Spinal cord (tissue), 10 donors: Measurements from ENCODE around the gene SUGP1. TPM values are rescaled to one million over a fixed set of nuclear protein-coding genes. Genes with fewer than 3 reads are reported as not detected.

Experiments used
- DNase-seq, 6 donors: peaks; one replicate each; pipeline versions ENCODE4 v3.0.0 to v3.0.0-alpha.2; 2013 to 2015; ENCODE audit warnings: low spot score in 6 of 6, low read depth in 4 of 6
- H3K27ac ChIP-seq: one replicate; pipeline ENCODE4 v1.5.1; 2013; ENCODE audit warnings: low read depth, low read length, control low read depth
- H3K27me3 ChIP-seq: one replicate; pipeline ENCODE4 v1.6.1; 2013; ENCODE audit warnings: low read length; ENCODE audit not compliant: control insufficient read depth, insufficient read depth
- H3K36me3 ChIP-seq: one replicate; pipeline ENCODE4 v1.6.1; 2013; ENCODE audit warnings: low read length; ENCODE audit not compliant: control insufficient read depth, insufficient read depth
- H3K4me1 ChIP-seq: one replicate; pipeline ENCODE4 v1.6.1; 2013; ENCODE audit warnings: low read length; ENCODE audit not compliant: control insufficient read depth, insufficient read depth
- H3K4me3 ChIP-seq: one replicate; pipeline ENCODE4 v1.5.1; 2013; ENCODE audit warnings: low read depth, low read length, control low read depth
- H3K9me3 ChIP-seq: one replicate; pipeline ENCODE4 v1.6.1; 2013; ENCODE audit warnings: low read length; ENCODE audit not compliant: control insufficient read depth, insufficient read depth
- WGBS: methylation state at CpG from one replicate; pipeline ENCODE4 v1.1.5; 2013; ENCODE audit warnings: missing lambda C conversion rate; ENCODE audit not compliant: insufficient coverage; 5-methylcytosine and 5-hydroxymethylcytosine counted together
- polyA plus RNA-seq, 2 donors: library from polyadenylated mRNA; unstranded; fragments of 120-200 nt; gene quantifications; one replicate each; pipeline ENCODE4 v1.2.1, GENCODE V29; 2013; ENCODE audit not compliant: insufficient read length in 2 of 2
- total RNA-seq, 2 donors: library from RNA; depleted of rRNA in 1 of 2; stranded (reverse); fragments of 120-200 nt in 1 of 2; fragments of >200 nt in 1 of 2; gene quantifications; one replicate each; pipeline versions ENCODE4 v1.2.3 to v1.2.4, GENCODE V29; 2013 to 2014
- donor health status: healthy.

Gene SUGP1
- total and polyA plus RNA-seq, 4 donors: 35.5 to 62.3 (median 50.8) TPM

DNA sequence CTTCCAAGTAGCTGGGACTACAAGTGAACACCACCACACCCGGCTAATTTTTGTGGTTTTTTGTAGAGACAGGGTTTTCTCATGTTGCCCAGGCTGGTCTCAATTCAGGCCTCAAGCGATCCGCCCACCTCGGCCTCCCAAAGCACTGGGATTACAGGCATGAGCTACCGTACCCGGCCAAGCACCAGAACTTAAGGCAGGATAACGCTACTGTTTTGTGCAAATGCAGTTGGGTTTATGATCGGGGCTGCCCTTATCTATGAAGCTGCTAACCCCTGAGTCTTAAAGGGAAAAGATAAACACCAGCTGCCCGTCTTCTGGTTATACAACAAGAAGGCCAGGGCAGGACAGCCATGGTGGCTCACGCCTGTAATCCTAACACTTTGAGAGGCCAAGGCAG is 34.6 kb downstream of the SUGP1 start:
- Histone ChIP-seq H3K4me3 (no peak overlapping the region), H3K4me1 (peaks cover 9% of the 10 kb centered on the region), H3K27me3 (no peaks in the 10 kb centered on the region), H3K36me3 (peaks cover 74% of the 10 kb centered on the region), H3K9me3 (no peaks in the 10 kb centered on the region), H3K27ac (no peak overlapping the region)
- no peak for DNase-seq
- WGBS: 97% methylated on average over 9 of the region's 10 CpGs

- H3K9me3 ChIP-seq: no peaks in the 10 kb centered on the region
- no peak overlapping the region for H3K4me3 ChIP-seq
- H3K4me1 ChIP-seq: peaks cover 47% of the 10 kb centered on the region
- peaks cover 89% of the 10 kb centered on the region for H3K36me3 ChIP-seq
- WGBS: 59% methylated on average over 12 of the region's 16 CpGs
- no peak overlapping the region for H3K27ac ChIP-seq
- peak in 2 of 6 donors; percentile 91 to 94 for DNase-seq
- no peaks in the 10 kb centered on the region for H3K27me3 ChIP-seq
Observed at GRCh38 chr19:19280561-19280960, 39.7 kb downstream of the SUGP1 start.

GRCh38 chr19:19279853-19280252 is 40.5 kb downstream of the SUGP1 start:
- Histone ChIP-seq H3K27ac (no peak overlapping the region), H3K4me3 (no peak overlapping the region), H3K4me1 (peaks cover 54% of the 10 kb centered on the region), H3K27me3 (no peaks in the 10 kb centered on the region), H3K36me3 (peaks cover 90% of the 10 kb centered on the region), H3K9me3 (no peaks in the 10 kb centered on the region)
- no peak for DNase-seq
- 92% methylated on average over 16 of the region's 16 CpGs for WGBS

DNA sequence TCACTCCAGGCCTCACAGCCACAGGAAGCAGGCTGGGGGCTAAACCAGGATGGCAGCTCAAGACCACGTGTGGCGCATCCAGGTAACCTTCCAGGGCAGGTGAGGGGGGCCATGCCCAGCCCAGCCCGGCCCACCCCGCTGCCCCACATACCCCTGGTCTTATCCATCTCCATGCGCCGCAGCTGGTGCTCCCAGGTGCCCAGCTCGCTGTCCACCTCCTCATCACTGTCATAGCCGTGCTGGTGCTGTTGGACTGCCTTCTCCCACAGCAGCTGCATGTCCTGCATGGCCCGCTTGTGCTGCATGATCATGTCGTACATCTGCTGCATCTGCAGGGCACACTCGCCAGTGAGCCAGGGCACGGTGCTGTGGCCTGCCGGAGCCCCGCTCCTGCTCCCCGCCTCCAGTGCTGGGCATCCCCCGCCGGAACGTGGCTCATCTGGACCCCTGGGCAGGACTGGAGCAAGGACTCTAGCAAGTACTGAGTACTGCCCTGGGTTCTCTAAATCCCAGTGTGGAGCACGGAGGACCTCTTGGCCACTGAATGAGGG is 41.2 kb downstream of the SUGP1 start:
- H3K36me3 ChIP-seq: peaks cover 90% of the 10 kb centered on the region
- H3K27me3 ChIP-seq: no peaks in the 10 kb centered on the region
- DNase-seq: no peak
- no peak overlapping the region for H3K27ac ChIP-seq
- no peaks in the 10 kb centered on the region for H3K9me3 ChIP-seq
- peaks cover 60% of the 10 kb centered on the region for H3K4me1 ChIP-seq
- 96% methylated on average over 19 of the region's 19 CpGs for WGBS
- no peak overlapping the region for H3K4me3 ChIP-seq

DNA sequence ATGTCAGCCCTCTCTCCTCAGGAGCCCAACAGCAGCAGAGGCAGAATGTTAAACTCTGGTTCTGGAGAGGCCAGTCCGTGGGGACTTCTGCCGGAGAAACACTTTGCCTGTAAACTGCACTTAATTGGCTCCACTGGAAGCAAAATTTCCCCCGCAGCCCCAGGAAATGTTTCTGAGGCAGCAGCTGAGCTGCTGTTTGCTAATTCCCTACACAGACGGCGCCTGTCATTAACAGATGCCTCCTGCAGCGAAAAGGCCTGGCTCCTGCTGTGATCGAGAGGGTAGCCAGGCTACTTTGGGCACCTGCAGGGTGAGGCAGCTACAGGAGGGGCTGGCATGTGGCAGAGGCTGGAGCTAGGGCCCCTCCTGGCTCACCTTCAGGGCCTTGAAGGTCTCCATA is 42.0 kb downstream of the SUGP1 start:
- Histone ChIP-seq H3K27ac (no peak overlapping the region), H3K4me3 (no peak overlapping the region), H3K27me3 (no peaks in the 10 kb centered on the region), H3K36me3 (peaks cover 87% of the 10 kb centered on the region), H3K4me1 (peaks cover 63% of the 10 kb centered on the region), H3K9me3 (no peaks in the 10 kb centered on the region)
- WGBS: 73% methylated on average over 7 of the region's 7 CpGs
- DNase-seq: peak in 2 of 6 donors; percentile 28 to 88

DNA sequence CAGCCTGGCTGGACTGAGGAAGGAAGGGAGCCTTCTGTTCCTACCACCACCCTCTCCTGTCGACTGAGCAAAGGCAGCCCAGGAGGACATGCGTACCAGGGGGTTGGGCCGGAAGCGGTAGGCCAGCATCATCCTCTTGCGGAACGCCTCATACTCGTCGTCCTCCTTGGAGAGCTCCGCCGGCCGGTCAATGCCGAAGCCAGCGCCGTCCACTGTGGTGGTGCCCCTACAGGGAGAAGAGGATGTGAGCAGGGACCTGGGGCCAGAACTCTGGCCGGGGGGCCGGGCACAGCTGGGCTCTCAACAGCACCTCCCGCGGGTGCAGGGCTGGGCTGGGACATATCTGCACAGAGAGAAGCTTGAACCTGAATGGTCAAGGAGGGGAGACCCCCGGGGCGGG is 43.5 kb downstream of the SUGP1 start:
- H3K36me3 ChIP-seq: peaks cover 76% of the 10 kb centered on the region
- WGBS: 89% methylated on average over 20 of the region's 20 CpGs
- peaks cover 71% of the 10 kb centered on the region for H3K4me1 ChIP-seq

GRCh38 chr19:19276386-19276785 is 43.9 kb downstream of the SUGP1 start:
- Histone ChIP-seq H3K4me3 (no peak overlapping the region), H3K36me3 (peaks cover 71% of the 10 kb centered on the region), H3K4me1 (peaks cover 68% of the 10 kb centered on the region), H3K27ac (no peak overlapping the region), H3K9me3 (no peaks in the 10 kb centered on the region), H3K27me3 (no peaks in the 10 kb centered on the region)
- WGBS: 87% methylated on average over 10 of the region's 12 CpGs
- no peak for DNase-seq

More for the DNA sequence above, 43.5 kb downstream of the SUGP1 start:
- Histone ChIP-seq H3K9me3 (no peaks in the 10 kb centered on the region), H3K4me3 (no peak overlapping the region), H3K27ac (no peak overlapping the region), H3K27me3 (no peaks in the 10 kb centered on the region)
- DNase-seq: no peak

- peak in 1 of 6 donors; percentile 67 for DNase-seq
- Histone ChIP-seq H3K4me1 (peaks cover 54% of the 10 kb centered on the region), H3K36me3 (peaks cover 57% of the 10 kb centered on the region), H3K9me3 (no peaks in the 10 kb centered on the region), H3K27ac (no peak overlapping the region), H3K4me3 (no peak overlapping the region), H3K27me3 (no peaks in the 10 kb centered on the region)
- 69% methylated on average over 8 of the region's 9 CpGs for WGBS
Observed at GRCh38 chr19:19274716-19275565, 45.4 kb downstream of the SUGP1 start.

DNA sequence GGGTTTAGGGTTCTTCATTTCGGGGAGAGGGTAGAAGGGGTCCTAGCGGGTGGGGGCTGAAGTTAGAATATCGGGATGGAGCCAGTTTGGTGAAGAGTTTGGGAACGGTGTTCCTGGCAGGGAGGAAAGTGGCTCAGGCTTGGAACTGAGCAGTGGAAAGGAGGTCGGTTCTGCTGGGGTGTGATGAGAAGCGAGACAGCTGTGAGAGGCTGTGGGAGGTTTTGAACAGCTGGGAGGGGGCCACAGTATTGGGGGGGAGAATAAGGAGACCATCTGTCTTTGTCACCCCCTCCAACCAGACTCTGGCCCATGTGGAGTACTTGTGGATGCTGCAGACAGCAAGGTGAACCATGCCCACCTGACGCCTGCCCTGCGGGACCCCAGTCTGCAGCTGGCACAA is 46.2 kb downstream of the SUGP1 start:
- peaks cover 46% of the 10 kb centered on the region for H3K4me1 ChIP-seq
- H3K27me3 ChIP-seq: no peaks in the 10 kb centered on the region
- WGBS: 82% methylated on average over 7 of the region's 8 CpGs
- H3K27ac ChIP-seq: no peak overlapping the region
- H3K4me3 ChIP-seq: no peak overlapping the region
- no peak for DNase-seq
- peaks cover 49% of the 10 kb centered on the region for H3K36me3 ChIP-seq
- no peaks in the 10 kb centered on the region for H3K9me3 ChIP-seq
